GF-D8 (cell line): ENCODE results near the gene VEGFD.

Experiments used
- DNase-seq: peaks from one replicate; lab custom pipeline; 2025; lab: John Stamatoyannopoulos, UW

Gene VEGFD, protein sequence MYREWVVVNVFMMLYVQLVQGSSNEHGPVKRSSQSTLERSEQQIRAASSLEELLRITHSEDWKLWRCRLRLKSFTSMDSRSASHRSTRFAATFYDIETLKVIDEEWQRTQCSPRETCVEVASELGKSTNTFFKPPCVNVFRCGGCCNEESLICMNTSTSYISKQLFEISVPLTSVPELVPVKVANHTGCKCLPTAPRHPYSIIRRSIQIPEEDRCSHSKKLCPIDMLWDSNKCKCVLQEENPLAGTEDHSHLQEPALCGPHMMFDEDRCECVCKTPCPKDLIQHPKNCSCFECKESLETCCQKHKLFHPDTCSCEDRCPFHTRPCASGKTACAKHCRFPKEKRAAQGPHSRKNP

DNA sequence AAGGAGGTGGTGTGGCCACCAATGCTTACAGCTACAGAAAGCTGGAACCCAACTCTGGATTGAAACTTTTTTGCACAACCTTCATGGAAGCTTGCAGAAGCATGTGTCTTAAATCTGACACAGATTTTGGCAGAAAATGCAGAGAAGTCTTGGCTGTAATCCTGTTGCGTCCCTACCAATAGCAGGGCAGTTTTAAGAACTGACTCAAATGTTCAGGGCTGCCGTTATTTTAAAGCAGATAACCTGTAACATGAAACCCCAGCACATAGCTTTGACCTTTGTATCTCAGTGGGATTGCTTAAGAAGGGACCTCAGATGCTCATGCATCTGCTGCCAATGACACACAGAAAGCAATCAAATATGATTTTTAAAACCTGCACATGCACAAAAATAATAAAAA lies at the start of gene VEGFD:
Gene VEGFD (minus strand): TSS at position 110 of the 400 bp plus-strand sequence. CDS start 467 bp downstream, outside the sequence.
- no peak for DNase-seq

- DNase-seq: no peak
Observed at GRCh38 chrX:15430584-15430983, 46.4 kb upstream of the VEGFD start.

DNA sequence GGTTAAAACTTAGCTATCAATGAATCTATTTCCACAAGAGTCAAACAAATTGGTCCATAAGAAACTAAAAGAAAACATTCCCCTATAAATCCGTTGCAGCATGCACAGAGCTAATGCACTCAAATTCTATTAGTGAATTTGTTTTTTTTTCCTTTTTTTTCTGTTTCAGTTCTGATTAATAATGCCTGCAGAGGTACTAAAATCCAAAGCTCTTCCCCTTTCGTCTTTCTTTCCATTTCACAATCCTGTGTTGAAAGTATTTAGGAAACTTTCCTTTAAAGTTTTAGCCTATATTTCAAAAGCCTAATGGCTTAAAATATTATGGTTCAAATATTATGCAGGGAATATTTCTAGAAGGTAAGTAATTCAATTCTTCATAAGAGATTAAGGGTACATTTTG lies 45.9 kb upstream of the VEGFD start:
- DNase-seq: no peak

- no peak for DNase-seq
Observed at GRCh38 chrX:15425024-15425423, 40.8 kb upstream of the VEGFD start.

GRCh38 chrX:15418707-15419181 lies 34.5 kb upstream of the VEGFD start:
- no peak for DNase-seq

DNA sequence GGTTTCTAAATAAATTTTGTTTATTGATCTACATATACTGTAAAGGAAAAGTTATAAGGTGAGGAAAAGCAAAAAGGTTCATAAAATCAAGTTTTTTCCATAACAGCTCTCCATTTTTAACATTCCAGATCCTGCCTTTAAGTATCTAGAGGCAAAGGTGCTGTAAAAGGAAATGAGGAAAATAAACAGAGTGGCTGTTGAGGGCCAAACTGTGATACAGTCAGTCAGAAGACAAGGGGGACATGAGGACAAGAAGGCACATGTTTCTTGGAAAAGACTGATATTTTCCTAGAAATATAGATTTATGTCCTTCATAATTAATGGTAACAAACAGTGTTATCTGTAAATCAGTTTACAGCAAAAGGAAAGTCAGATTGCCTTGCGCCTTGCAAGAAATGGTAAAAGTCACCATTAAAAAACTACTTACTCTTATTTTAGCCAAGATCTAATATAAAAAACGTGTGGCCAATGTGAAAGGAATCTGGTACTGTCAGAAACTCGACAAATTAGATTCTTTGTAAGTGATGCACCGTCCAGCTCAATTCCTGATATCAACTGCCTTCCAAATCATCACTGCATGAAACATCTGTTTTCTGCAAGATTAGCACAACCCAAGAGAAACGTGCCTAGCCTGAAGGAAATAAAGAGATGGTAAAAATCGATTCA lies 34.0 kb upstream of the VEGFD start:
- no peak for DNase-seq

DNA sequence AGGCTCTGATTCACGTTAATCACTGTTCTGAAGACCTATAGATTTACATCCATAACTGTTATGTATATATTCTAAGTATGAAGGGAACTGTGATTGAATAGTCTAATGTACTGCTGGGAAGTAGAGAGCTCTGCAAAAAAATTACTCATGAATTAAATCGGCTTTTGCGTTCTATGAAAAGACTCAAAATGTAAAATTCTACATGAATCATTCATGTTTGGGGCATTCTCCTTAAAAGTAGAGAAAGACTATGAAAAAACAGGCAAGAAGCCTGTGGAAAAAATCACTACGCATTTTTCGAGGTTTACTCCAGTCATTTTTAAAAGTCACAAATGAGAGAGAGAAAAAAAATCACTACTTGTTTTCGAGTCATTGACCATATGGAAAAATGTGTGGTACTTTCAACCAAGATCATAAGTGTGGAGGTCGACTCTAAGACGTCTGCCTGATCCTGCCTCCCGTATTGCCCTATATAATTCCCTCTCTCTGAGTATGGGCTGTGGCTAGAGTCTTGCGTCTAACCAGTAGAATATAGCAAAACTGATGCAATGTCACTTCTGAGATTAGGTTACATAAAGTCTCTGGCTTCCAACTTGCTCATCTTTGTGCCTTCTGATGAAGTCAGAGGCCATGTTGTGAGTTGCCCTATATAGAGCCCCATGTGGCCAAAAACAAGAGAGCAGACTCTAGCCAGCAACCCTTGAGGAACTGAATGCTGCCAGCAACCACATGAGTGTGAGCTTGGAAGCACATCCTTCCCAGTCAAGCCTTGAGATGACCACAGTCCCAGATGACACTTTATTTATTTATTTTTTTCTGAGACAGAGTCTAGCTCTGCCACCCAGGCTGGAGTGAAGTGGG lies 32.1 kb upstream of the VEGFD start:
- no peak for DNase-seq

DNA sequence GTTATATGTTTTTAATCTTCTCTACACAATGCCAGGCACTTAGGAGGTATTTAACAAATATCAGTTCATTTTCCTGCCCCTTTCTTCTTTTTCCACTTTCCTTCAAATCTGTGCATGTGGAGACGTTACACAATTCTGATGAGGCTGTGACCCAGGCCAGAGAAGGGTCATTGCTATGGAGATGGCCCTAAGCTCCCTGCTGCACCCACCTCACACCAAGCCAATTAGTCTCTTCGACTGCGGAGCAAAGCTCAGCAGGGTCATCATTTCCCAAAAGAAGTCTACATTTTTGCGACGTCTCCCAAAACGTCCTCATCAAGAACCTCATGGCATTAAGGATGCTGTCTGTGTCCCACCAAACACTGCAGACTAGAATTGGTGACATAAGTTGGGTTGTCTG lies 28.9 kb upstream of the VEGFD start:
- no peak for DNase-seq

- no peak for DNase-seq
Observed at GRCh38 chrX:15410947-15411346, 26.7 kb upstream of the VEGFD start.

DNA sequence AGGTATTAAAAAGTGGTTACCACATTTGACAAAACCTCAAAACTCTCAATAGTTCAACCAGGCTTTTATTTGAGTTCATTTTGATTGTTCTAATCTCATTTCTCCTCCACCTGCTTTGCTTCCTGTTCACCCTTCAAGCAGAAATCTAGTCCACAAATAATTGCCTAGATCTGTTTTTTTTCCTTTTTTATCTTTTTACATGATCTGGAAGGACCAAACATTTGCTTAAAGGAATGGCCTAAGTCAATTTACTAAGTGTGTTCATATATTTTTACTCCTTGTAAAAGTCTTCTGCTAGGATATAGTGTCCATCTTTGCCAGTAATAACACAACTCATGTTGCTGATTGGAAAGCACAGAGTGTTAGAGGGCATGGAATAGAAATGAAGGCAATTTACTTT lies 26.2 kb upstream of the VEGFD start:
- no peak for DNase-seq

DNA sequence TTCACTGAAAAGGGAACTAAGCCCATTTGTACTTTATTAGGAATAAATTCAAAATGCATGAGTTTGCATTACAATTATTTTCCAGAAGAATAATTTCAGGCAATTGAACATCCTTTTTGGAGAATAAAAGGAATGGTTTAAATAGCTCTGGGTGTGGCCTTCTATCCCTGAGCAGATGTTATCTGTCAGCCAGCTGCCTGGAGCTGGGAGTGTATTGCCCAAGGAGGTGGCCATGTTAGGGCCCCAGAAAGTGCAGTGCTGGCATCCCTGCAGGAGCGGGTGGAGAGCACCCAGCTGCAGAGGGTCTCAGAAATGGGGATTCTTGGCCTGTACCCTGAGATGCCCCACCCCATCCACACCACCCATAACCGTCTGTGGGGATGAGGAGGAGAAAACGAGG lies 21.6 kb upstream of the VEGFD start:
- no peak for DNase-seq

DNA sequence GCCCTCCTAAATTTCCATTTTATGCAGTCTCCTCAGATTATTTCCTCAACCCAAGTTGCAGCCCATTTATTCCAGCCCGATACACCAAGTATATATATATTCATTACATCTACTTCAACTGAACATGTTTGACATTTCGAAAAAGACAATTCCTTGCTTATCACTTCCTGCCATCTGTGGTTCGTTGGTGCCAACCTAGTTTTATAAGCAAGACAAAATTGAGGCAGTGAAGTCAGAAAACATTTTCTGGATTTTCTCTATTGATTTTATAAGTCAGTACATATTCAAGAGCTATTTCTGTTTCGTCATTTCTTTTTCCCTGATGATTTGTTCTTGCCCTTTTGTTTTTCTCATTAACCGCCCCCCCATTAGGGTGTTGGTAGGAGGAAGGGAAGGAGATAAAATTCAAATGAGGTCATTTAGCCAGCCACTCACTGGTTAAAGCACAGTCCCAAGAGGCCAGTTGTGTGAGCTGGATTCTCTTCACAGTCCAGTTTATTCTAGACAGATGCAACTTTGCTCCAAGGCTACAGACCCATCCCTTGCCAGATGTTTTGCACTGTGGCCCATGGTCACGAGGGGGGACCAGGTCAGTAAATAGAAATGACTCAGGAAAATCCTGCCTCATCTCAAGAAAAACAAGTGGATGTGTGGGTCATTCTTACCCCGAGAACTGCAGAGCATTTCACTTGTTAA lies 20.3 kb upstream of the VEGFD start:
- peak; percentile 79 for DNase-seq

DNA sequence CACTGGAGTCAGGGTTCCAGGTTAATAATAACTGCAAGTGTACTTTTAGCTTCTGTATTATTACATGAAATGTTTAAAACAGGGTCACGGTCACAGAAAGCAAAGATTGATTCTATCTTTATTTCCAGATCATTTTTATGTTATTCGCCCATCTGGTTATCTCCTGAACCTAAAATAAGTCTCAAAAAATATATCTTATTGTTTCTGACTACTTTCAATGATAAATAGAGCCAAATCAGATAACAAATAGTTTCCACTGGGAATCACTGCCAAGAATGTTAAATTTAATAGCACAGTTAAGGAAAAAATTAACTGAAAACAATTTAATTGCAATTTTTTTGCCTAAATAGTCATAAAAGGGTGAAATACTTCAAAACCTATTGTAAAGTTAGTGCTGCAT lies 17.2 kb upstream of the VEGFD start:
- DNase-seq: no peak

DNA sequence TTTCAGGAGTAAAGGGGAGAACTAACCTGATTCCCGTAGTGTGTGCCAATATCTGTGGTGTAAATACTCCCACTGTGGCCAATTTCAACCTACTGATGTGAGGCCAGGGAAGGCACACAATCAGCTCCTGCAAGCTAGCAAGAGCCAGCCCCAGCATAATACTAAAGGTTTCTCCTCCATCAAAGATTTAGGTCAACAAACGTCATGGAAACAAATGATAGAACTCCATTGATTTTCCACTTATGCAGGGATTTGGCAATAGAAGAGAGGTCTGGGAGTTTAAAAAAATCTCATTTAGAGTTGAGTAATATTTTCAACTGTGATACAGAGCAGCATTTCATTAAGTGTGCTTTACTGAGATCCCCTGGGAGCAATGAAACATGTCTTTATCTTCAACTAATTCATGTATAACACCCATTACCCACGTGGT lies 15.8 kb upstream of the VEGFD start:
- DNase-seq: no peak

GRCh38 chrX:15398874-15399273 lies 14.7 kb upstream of the VEGFD start:
- no peak for DNase-seq

DNA sequence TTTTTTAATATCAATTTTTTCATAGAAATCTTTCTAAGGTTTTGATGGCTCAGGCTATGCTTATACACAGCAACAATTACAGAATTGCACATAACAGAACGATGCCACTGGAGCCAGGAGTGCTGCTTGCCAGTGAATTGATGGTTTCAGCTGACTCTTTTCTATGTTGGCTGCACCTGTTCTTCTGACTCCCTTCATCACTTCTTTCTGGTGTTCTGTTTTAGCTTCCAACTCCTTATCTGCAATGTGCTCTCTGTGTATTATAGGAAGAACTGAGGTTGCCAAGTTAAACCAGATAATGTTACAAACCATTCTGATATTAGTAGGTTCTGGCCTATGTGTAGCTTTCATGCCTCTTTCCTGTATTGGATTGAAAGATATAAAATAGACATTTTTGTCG lies 11.6 kb upstream of the VEGFD start:
- no peak for DNase-seq

DNA sequence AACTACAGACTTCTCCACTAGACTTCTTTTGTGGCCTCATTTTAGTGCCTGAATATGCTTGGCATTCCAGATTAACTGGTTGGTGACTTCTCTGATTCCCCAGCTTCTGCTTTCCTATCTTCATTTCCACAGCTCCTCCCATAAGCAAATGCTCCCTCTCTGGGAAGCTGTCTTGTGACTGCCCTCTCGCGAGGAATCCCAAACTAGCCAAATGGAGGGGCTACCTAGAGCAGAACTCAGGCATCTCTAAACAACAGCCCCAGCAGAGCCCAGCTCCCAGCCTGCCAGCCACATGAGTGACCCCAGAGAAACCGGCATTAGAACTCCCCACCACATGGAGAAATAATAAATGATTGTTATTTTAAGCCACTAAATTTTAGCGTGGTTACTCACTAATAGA lies 7.6 kb upstream of the VEGFD start:
- DNase-seq: no peak

- DNase-seq: no peak
Observed at GRCh38 chrX:15382813-15383212, 1.4 kb downstream of the VEGFD start.

GRCh38 chrX:15376956-15377355 lies 7.3 kb downstream of the VEGFD start:
- DNase-seq: no peak

- no peak for DNase-seq
Observed at GRCh38 chrX:15373976-15374375, 10.2 kb downstream of the VEGFD start.

DNA sequence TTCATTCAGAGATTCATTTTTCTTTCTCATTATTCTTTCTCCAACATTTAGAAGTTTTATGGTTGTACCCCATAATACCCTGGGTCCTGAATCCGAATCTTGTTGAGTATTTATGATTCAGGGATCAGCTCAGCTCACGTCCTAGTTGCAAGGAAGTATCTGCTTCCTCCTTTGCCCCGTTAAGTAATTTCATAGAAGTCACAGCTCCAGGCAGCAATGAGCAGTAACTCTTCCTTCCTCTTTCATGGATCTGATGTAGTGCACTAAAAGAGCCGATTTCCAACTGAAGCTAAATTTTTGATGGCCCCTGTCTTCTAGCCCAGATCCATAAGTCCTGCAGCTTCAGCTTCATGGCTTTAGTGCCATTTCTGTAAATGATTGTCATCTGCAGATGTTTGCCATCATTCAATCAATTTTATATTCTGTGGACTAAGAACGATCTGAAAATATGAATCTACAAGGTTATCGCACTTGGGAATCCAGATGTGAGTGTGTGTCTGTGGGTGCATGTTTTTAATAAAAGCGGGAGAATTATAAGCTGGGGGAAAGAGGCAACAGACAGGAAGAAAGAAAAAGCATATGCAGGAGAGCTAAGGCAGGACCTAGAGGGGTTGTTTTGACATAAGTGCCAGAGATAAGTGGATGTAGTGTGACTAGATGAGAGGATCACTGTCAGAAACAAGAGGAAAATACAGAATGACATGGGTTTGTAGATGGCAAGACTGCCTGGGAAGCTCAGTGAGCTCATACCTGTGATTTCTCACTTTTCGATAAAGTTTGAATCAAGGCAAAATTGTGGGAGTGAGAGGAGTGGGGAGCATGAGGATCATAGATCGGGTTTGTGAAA lies 17.5 kb downstream of the VEGFD start:
- DNase-seq: peak; percentile 68
